Measurements from ENCODE around the gene SNX9.

Gene SNX9

GRCh38 chr6:157974341-157974894 is 151.4 kb downstream of the SNX9 start:
- H3K4me1 ChIP-seq (ENCODE audit: control insufficient read depth, insufficient read depth, low read length): peaks cover 7% of the 10 kb centered on the region
- no peaks in the 10 kb centered on the region for H3K27me3 ChIP-seq (ENCODE audit: control insufficient read depth, insufficient read depth, low read length)
- H3K9ac ChIP-seq (ENCODE audit: low read depth, low read length): no peak overlapping the region
- no peak overlapping the region for H3K4me2 ChIP-seq (ENCODE audit: low read length)
- H3K4me3 ChIP-seq (ENCODE audit: low read length): no peak overlapping the region
- no peaks in the 10 kb centered on the region for H3K36me3 ChIP-seq (ENCODE audit: insufficient read depth, low read length)
- no peaks in the 10 kb centered on the region for H3K9me3 ChIP-seq (replicated peaks; ENCODE audit: low read length)

GRCh38 chr6:157974967-157975366 is 151.9 kb downstream of the SNX9 start:
- no peak overlapping the region for H3K4me2 ChIP-seq (ENCODE audit: low read length)
- H3K9me3 ChIP-seq (replicated peaks; ENCODE audit: low read length): no peaks in the 10 kb centered on the region
- H3K4me1 ChIP-seq (ENCODE audit: control insufficient read depth, insufficient read depth, low read length): peaks cover 7% of the 10 kb centered on the region
- H3K36me3 ChIP-seq (ENCODE audit: insufficient read depth, low read length): no peaks in the 10 kb centered on the region
- H3K27me3 ChIP-seq (ENCODE audit: control insufficient read depth, insufficient read depth, low read length): no peaks in the 10 kb centered on the region
- no peak overlapping the region for H3K9ac ChIP-seq (ENCODE audit: low read depth, low read length)
- H3K4me3 ChIP-seq (ENCODE audit: low read length): no peak overlapping the region

GRCh38 chr6:157975456-157975855 is 152.4 kb downstream of the SNX9 start:
- Histone ChIP-seq H3K4me1 (ENCODE audit: control insufficient read depth, insufficient read depth, low read length) (peaks cover 7% of the 10 kb centered on the region), H3K4me3 (ENCODE audit: low read length) (no peak overlapping the region), H3K4me2 (ENCODE audit: low read length) (no peak overlapping the region), H3K27me3 (ENCODE audit: control insufficient read depth, insufficient read depth, low read length) (no peaks in the 10 kb centered on the region), H3K9me3 (replicated peaks; ENCODE audit: low read length) (no peaks in the 10 kb centered on the region), H3K9ac (ENCODE audit: low read depth, low read length) (no peak overlapping the region), H3K36me3 (ENCODE audit: insufficient read depth, low read length) (no peaks in the 10 kb centered on the region)

- Histone ChIP-seq H3K36me3 (ENCODE audit: insufficient read depth, low read length) (no peaks in the 10 kb centered on the region), H3K27me3 (ENCODE audit: control insufficient read depth, insufficient read depth, low read length) (no peaks in the 10 kb centered on the region), H3K9ac (ENCODE audit: low read depth, low read length) (no peak overlapping the region), H3K4me1 (ENCODE audit: control insufficient read depth, insufficient read depth, low read length) (peaks cover 16% of the 10 kb centered on the region), H3K9me3 (replicated peaks; ENCODE audit: low read length) (no peaks in the 10 kb centered on the region), H3K4me3 (ENCODE audit: low read length) (no peak overlapping the region), H3K4me2 (ENCODE audit: low read length) (no peak overlapping the region)
Observed at GRCh38 chr6:157976345-157977175, 153.5 kb downstream of the SNX9 start.

GRCh38 chr6:157977176-157977804 is 154.2 kb downstream of the SNX9 start:
- Histone ChIP-seq H3K9me3 (replicated peaks; ENCODE audit: low read length) (no peaks in the 10 kb centered on the region), H3K27me3 (ENCODE audit: control insufficient read depth, insufficient read depth, low read length) (no peaks in the 10 kb centered on the region), H3K36me3 (ENCODE audit: insufficient read depth, low read length) (no peaks in the 10 kb centered on the region), H3K4me3 (ENCODE audit: low read length) (no peak overlapping the region), H3K9ac (ENCODE audit: low read depth, low read length) (no peak overlapping the region), H3K4me1 (ENCODE audit: control insufficient read depth, insufficient read depth, low read length) (peaks cover 16% of the 10 kb centered on the region), H3K4me2 (ENCODE audit: low read length) (no peak overlapping the region)

- Histone ChIP-seq H3K4me1 (ENCODE audit: control insufficient read depth, insufficient read depth, low read length) (peaks cover 23% of the 10 kb centered on the region), H3K9ac (ENCODE audit: low read depth, low read length) (no peak overlapping the region), H3K4me2 (ENCODE audit: low read length) (no peak overlapping the region), H3K36me3 (ENCODE audit: insufficient read depth, low read length) (no peaks in the 10 kb centered on the region), H3K27me3 (ENCODE audit: control insufficient read depth, insufficient read depth, low read length) (no peaks in the 10 kb centered on the region), H3K4me3 (ENCODE audit: low read length) (no peak overlapping the region), H3K9me3 (replicated peaks; ENCODE audit: low read length) (no peaks in the 10 kb centered on the region)
Observed at GRCh38 chr6:157978021-157978783, 155.2 kb downstream of the SNX9 start.

GRCh38 chr6:157980288-157981131 is 157.5 kb downstream of the SNX9 start:
- H3K4me2 ChIP-seq (ENCODE audit: low read length): peak overlapping the region; percentile 82
- H3K4me1 ChIP-seq (ENCODE audit: control insufficient read depth, insufficient read depth, low read length): peaks cover 34% of the 10 kb centered on the region
- peak overlapping the region; percentile 91 for H3K4me3 ChIP-seq (ENCODE audit: low read length)
- H3K9ac ChIP-seq (ENCODE audit: low read depth, low read length): peak overlapping the region; percentile 94
- no peaks in the 10 kb centered on the region for H3K9me3 ChIP-seq (replicated peaks; ENCODE audit: low read length)
- H3K27me3 ChIP-seq (ENCODE audit: control insufficient read depth, insufficient read depth, low read length): no peaks in the 10 kb centered on the region
- no peaks in the 10 kb centered on the region for H3K36me3 ChIP-seq (ENCODE audit: insufficient read depth, low read length)

GRCh38 chr6:157981132-157981394 is 158.0 kb downstream of the SNX9 start:
- peak overlapping the region; percentile 82 for H3K4me2 ChIP-seq (ENCODE audit: low read length)
- H3K9ac ChIP-seq (ENCODE audit: low read depth, low read length): peak overlapping the region; percentile 94

GRCh38 chr6:157981395-157982101 is 158.5 kb downstream of the SNX9 start, which contains the start of gene SYNJ2:
Gene SYNJ2, plus strand, starts transcription at chr6:157981863. Its CDS starts 99 bp downstream, at chr6:157981962.
- Histone ChIP-seq H3K27me3 (ENCODE audit: control insufficient read depth, insufficient read depth, low read length) (no peaks in the 10 kb centered on the region), H3K4me3 (ENCODE audit: low read length) (peak within 1 kb of the TSS; percentile 91), H3K4me2 (ENCODE audit: low read length) (peak within 1 kb of the TSS; percentile 82), H3K9ac (ENCODE audit: low read depth, low read length) (peak within 1 kb of the TSS; percentile 94), H3K4me1 (ENCODE audit: control insufficient read depth, insufficient read depth, low read length) (peaks cover 36% of the 10 kb centered on the region), H3K9me3 (replicated peaks; ENCODE audit: low read length) (no peaks in the 10 kb centered on the region), H3K36me3 (ENCODE audit: insufficient read depth, low read length) (no peaks in the 10 kb centered on the region)

More at GRCh38 chr6:157981132-157981394, 158.0 kb downstream of the SNX9 start:
- peaks cover 36% of the 10 kb centered on the region for H3K4me1 ChIP-seq (ENCODE audit: control insufficient read depth, insufficient read depth, low read length)
- peak overlapping the region; percentile 91 for H3K4me3 ChIP-seq (ENCODE audit: low read length)
- H3K27me3 ChIP-seq (ENCODE audit: control insufficient read depth, insufficient read depth, low read length): no peaks in the 10 kb centered on the region
- no peaks in the 10 kb centered on the region for H3K9me3 ChIP-seq (replicated peaks; ENCODE audit: low read length)
- H3K36me3 ChIP-seq (ENCODE audit: insufficient read depth, low read length): no peaks in the 10 kb centered on the region

- peak overlapping the region; percentile 94 for H3K9ac ChIP-seq (ENCODE audit: low read depth, low read length)
- peak overlapping the region; percentile 91 for H3K4me3 ChIP-seq (ENCODE audit: low read length)
- H3K4me1 ChIP-seq (ENCODE audit: control insufficient read depth, insufficient read depth, low read length): peaks cover 36% of the 10 kb centered on the region
- H3K4me2 ChIP-seq (ENCODE audit: low read length): peak overlapping the region; percentile 82
- H3K27me3 ChIP-seq (ENCODE audit: control insufficient read depth, insufficient read depth, low read length): no peaks in the 10 kb centered on the region
- H3K9me3 ChIP-seq (replicated peaks; ENCODE audit: low read length): no peaks in the 10 kb centered on the region
- no peaks in the 10 kb centered on the region for H3K36me3 ChIP-seq (ENCODE audit: insufficient read depth, low read length)
Observed at GRCh38 chr6:157982102-157982562, 159.1 kb downstream of the SNX9 start.

Measured in skeletal muscle satellite cell (primary cell).